HEK293 (cell line): ENCODE measurements around the gene DAZAP1.
A peak's percentile ranks its signal among the peaks of the same experiment; 100 is the strongest.

Experiments used
- CTCF ChIA-PET: fragments of 350-600 bp; formaldehyde crosslinking; extraction: SDS; loops from one replicate; lab custom pipeline; 2021; ENCODE audit warnings: antibody characterized with exemption; lab: Yijun Ruan, JAX
- POLR2A ChIA-PET: fragments of 300-600 bp; formaldehyde crosslinking; extraction: SDS; loops from one replicate; lab custom pipeline; 2020; ENCODE audit warnings: antibody characterized with exemption, inconsistent platforms; lab: Yijun Ruan, JAX
- H3K27ac ChIP-seq: fragments of 200-500 bp; sonication (Bioruptor generic); 2 replicates; pipeline ENCODE4 v1.5.1; 2014; ENCODE audit warnings: low read depth, low read length, control low read depth, inconsistent platforms; ENCODE audit errors: extremely low read depth
- H3K36me3 ChIP-seq, 2 experiments: fragments of 200-500 bp in 1 of 2; sonication (Bioruptor generic) in 1 of 2; 1 replicate in 1 of 2; 2 replicates in 1 of 2; pipeline ENCODE4 v1.5.1; 2014 to 2017; ENCODE audit warnings: inconsistent platforms in 2 of 2, low read length in 2 of 2; ENCODE audit not compliant: control insufficient read depth in 2 of 2, insufficient read depth in 1 of 2
- H3K4me1 ChIP-seq: fragments of 200-500 bp; sonication (Bioruptor generic); 2 replicates; pipeline ENCODE4 v1.5.1; 2014; ENCODE audit warnings: mild to moderate bottlenecking, low read length, inconsistent platforms; ENCODE audit not compliant: control insufficient read depth, insufficient read depth
- H3K4me3 ChIP-seq: 2 replicates; pipeline ENCODE4 v1.5.1; 2011; ENCODE audit warnings: low read depth, mild to moderate bottlenecking, control low read depth, low read length, moderate library complexity
- H3K9me3 ChIP-seq: fragments of 200-500 bp; sonication (Bioruptor generic); 2 replicates; pipeline ENCODE4 v1.5.1; 2014; ENCODE audit warnings: low read depth, low read length, inconsistent platforms; ENCODE audit not compliant: control insufficient read depth, insufficient read depth
- GLIS1 ChIP-seq: fragments of 450-650 bp; formaldehyde crosslinking; IDR thresholded peaks from 2 replicates; pipeline ENCODE4 v1.5.1; 2016; ENCODE audit warnings: missing biosample characterization, missing genetic modification characterization
- INSM2 ChIP-seq: fragments of 450-650 bp; formaldehyde crosslinking; IDR thresholded peaks from 2 replicates; pipeline ENCODE4 v1.5.1; 2016; ENCODE audit warnings: missing biosample characterization, missing genetic modification characterization
- ZNF140 ChIP-seq: fragments of 450-650 bp; formaldehyde crosslinking; IDR thresholded peaks from 2 replicates; pipeline ENCODE4 v1.5.1; 2016; ENCODE audit warnings: missing biosample characterization, missing genetic modification characterization
- ZNF16 ChIP-seq: fragments of 450-650 bp; formaldehyde crosslinking; IDR thresholded peaks from 2 replicates; pipeline ENCODE4 v1.5.1; 2016; ENCODE audit warnings: low read depth, missing biosample characterization, missing genetic modification characterization
- ZNF221 ChIP-seq: fragments of 450-650 bp; formaldehyde crosslinking; IDR thresholded peaks from 2 replicates; pipeline ENCODE4 v1.5.1; 2017; ENCODE audit warnings: missing biosample characterization, missing genetic modification characterization, borderline replicate concordance
- ZNF280C ChIP-seq: fragments of 450-650 bp; formaldehyde crosslinking; IDR thresholded peaks from 2 replicates; pipeline ENCODE4 v1.5.1; 2016; ENCODE audit warnings: missing biosample characterization, missing genetic modification characterization
- ZNF501 ChIP-seq: fragments of 450-650 bp; formaldehyde crosslinking; IDR thresholded peaks from 2 replicates; pipeline ENCODE4 v1.5.1; 2016; ENCODE audit warnings: missing biosample characterization, missing genetic modification characterization
- ZNF529 ChIP-seq: fragments of 450-650 bp; formaldehyde crosslinking; IDR thresholded peaks from 2 replicates; pipeline ENCODE4 v1.5.1; 2017; ENCODE audit warnings: missing genetic modification characterization, missing biosample characterization; ENCODE audit not compliant: insufficient replicate concordance
- ZNF530 ChIP-seq: fragments of 450-650 bp; formaldehyde crosslinking; IDR thresholded peaks from 2 replicates; pipeline ENCODE4 v1.5.1; 2016; ENCODE audit warnings: low read depth, missing biosample characterization, missing genetic modification characterization
- ZNF660 ChIP-seq: fragments of 450-650 bp; IDR thresholded peaks from 2 replicates; pipeline ENCODE4 v1.5.1; 2018; ENCODE audit warnings: missing biosample characterization, mild to moderate bottlenecking, missing genetic modification characterization
- ZNF677 ChIP-seq: fragments of 450-650 bp; IDR thresholded peaks from 2 replicates; pipeline ENCODE4 v1.5.0; 2018; ENCODE audit warnings: missing biosample characterization, mild to moderate bottlenecking, missing genetic modification characterization, moderate library complexity
- ZNF843 ChIP-seq: fragments of 450-650 bp; formaldehyde crosslinking; IDR thresholded peaks from 2 replicates; pipeline ENCODE4 v1.5.1; 2016; ENCODE audit warnings: missing biosample characterization, missing genetic modification characterization
- TF ChIP-seq, protein P1 (sequence below): fragments of 450-650 bp; formaldehyde crosslinking; IDR thresholded peaks from 2 replicates; pipeline ENCODE4 v1.5.1; 2016; ENCODE audit warnings: missing biosample characterization, missing genetic modification characterization, borderline replicate concordance
- TF ChIP-seq, protein P2 (sequence below): fragments of 450-650 bp; formaldehyde crosslinking; IDR thresholded peaks from 2 replicates; pipeline ENCODE4 v1.5.1; 2016; ENCODE audit warnings: missing biosample characterization, missing genetic modification characterization

DAZAP1 gene

GRCh38 chr19:1425902-1426301, 18.5 kb downstream of the DAZAP1 start (continued):
- TF ChIP-seq, protein P1, sequence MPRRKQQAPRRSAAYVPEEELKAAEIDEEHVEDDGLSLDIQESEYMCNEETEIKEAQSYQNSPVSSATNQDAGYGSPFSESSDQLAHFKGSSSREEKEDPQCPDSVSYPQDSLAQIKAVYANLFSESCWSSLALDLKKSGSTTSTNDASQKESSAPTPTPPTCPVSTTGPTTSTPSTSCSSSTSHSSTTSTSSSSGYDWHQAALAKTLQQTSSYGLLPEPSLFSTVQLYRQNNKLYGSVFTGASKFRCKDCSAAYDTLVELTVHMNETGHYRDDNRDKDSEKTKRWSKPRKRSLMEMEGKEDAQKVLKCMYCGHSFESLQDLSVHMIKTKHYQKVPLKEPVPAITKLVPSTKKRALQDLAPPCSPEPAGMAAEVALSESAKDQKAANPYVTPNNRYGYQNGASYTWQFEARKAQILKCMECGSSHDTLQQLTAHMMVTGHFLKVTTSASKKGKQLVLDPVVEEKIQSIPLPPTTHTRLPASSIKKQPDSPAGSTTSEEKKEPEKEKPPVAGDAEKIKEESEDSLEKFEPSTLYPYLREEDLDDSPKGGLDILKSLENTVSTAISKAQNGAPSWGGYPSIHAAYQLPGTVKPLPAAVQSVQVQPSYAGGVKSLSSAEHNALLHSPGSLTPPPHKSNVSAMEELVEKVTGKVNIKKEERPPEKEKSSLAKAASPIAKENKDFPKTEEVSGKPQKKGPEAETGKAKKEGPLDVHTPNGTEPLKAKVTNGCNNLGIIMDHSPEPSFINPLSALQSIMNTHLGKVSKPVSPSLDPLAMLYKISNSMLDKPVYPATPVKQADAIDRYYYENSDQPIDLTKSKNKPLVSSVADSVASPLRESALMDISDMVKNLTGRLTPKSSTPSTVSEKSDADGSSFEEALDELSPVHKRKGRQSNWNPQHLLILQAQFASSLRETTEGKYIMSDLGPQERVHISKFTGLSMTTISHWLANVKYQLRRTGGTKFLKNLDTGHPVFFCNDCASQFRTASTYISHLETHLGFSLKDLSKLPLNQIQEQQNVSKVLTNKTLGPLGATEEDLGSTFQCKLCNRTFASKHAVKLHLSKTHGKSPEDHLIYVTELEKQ (tag by site-specific recombination) = no peak

DNA sequence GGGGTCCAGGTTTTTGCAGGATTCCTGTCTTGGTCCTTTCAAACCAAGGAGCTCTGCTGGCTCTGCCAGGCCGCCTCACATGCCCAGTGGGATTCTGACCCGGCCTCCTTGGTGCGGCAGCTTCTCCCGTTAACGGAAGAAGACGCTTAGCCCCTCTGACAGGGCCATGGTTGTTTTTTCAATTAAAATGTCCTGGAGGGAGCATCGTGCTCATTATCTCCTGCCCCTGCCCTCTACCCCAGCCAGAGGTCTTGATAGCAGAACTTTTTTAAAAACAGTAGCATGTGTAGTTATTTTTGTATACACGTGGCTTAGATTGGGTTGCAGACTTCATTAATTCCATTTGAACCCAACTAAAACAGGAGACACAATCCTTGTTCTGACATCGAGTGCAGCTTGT, 19.4 kb downstream of the DAZAP1 start:
- Histone ChIP-seq H3K27ac (0 out of 2 replicates have a peak overlapping the region, but pooled peaks have one; percentile 11), H3K4me3 (no peak overlapping the region), H3K36me3 (peaks cover 22 to 91% of the 10 kb centered on the region in 2 experiments), H3K4me1 (no peaks in the 10 kb centered on the region), H3K9me3 (no peaks in the 10 kb centered on the region)
- TF ChIP-seq ZNF843 (tag by site-specific recombination) (no peak), GLIS1 (tag by site-specific recombination) (no peak), ZNF677 (tag by site-specific recombination) (no peak), ZNF221 (tag by site-specific recombination) (no peak), INSM2 (no peak), ZNF501 (no peak), ZNF660 (tag by site-specific recombination) (no peak), ZNF140 (tag by site-specific recombination) (no peak)
- TF ChIP-seq, protein P2, sequence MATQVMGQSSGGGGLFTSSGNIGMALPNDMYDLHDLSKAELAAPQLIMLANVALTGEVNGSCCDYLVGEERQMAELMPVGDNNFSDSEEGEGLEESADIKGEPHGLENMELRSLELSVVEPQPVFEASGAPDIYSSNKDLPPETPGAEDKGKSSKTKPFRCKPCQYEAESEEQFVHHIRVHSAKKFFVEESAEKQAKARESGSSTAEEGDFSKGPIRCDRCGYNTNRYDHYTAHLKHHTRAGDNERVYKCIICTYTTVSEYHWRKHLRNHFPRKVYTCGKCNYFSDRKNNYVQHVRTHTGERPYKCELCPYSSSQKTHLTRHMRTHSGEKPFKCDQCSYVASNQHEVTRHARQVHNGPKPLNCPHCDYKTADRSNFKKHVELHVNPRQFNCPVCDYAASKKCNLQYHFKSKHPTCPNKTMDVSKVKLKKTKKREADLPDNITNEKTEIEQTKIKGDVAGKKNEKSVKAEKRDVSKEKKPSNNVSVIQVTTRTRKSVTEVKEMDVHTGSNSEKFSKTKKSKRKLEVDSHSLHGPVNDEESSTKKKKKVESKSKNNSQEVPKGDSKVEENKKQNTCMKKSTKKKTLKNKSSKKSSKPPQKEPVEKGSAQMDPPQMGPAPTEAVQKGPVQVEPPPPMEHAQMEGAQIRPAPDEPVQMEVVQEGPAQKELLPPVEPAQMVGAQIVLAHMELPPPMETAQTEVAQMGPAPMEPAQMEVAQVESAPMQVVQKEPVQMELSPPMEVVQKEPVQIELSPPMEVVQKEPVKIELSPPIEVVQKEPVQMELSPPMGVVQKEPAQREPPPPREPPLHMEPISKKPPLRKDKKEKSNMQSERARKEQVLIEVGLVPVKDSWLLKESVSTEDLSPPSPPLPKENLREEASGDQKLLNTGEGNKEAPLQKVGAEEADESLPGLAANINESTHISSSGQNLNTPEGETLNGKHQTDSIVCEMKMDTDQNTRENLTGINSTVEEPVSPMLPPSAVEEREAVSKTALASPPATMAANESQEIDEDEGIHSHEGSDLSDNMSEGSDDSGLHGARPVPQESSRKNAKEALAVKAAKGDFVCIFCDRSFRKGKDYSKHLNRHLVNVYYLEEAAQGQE = no peak
- ChIA-PET CTCF (interaction anchor here (1.2 kb wide), 1 partner anchor 19 kb away, joined by 4 read pairs; no protein-coding TSS in a partner anchor), POLR2A (interaction anchor here (0.7 kb wide), 1 partner anchor 113 kb away, joined by 3 read pairs; no protein-coding TSS in a partner anchor)

GRCh38 chr19:1427221-1427920, 20.0 kb downstream of the DAZAP1 start:
- POLR2A ChIA-PET = interaction anchor here (0.7 kb wide), 1 partner anchor 113 kb away, joined by 3 read pairs; no protein-coding TSS in a partner anchor

More at GRCh38 chr19:1427221-1427920, 20.0 kb downstream of the DAZAP1 start:
- no peak overlapping the region for H3K4me3 ChIP-seq
- TF ChIP-seq ZNF530 (no peak), ZNF280C (no peak), ZNF16 (tag by site-specific recombination) (no peak), ZNF529 (tag by site-specific recombination) (no peak)
- H3K4me1 ChIP-seq = no peaks in the 10 kb centered on the region
- no peaks in the 10 kb centered on the region for H3K9me3 ChIP-seq
- CTCF ChIA-PET = interaction anchor here (0.8 to 1.2 kb wide), 2 partner anchors 18 to 184 kb away, joined by 3 to 4 read pairs; no protein-coding TSS in a partner anchor
- peak overlapping the region; percentile 11; the same call in 1 of the 2 replicates for H3K27ac ChIP-seq
- peaks cover 22 to 91% of the 10 kb centered on the region in 2 experiments for H3K36me3 ChIP-seq
